HG03565 (cell line): ENCODE measurements around the gene ACAD11.
"Not testable (repeated sequence)": the region's sequence is repeated elsewhere in the genome, so short reads cannot be mapped to it uniquely, and the experiment has no call there.

Source experiments
- ATAC-seq: cut with Tn5 transposase; IDR thresholded peaks from one replicate; pipeline ENCODE4 v1.9.1; 2021; ENCODE audit warnings: mild to moderate bottlenecking, moderate library complexity; ENCODE audit not compliant: unreplicated experiment

Gene ACAD11

GRCh38 chr3:132605374-132605792 lies 54.2 kb downstream of the ACAD11 start:
- ATAC-seq = no peak

DNA sequence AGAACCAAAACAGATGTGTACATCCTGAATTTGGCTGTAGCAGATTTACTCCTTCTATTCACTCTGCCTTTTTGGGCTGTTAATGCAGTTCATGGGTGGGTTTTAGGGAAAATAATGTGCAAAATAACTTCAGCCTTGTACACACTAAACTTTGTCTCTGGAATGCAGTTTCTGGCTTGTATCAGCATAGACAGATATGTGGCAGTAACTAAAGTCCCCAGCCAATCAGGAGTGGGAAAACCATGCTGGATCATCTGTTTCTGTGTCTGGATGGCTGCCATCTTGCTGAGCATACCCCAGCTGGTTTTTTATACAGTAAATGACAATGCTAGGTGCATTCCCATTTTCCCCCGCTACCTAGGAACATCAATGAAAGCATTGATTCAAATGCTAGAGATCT lies 59.0 kb downstream of the ACAD11 start:
- ATAC-seq = not testable (repeated sequence)

GRCh38 chr3:132598181-132598580 lies 61.4 kb downstream of the ACAD11 start:
- ATAC-seq = no peak

DNA sequence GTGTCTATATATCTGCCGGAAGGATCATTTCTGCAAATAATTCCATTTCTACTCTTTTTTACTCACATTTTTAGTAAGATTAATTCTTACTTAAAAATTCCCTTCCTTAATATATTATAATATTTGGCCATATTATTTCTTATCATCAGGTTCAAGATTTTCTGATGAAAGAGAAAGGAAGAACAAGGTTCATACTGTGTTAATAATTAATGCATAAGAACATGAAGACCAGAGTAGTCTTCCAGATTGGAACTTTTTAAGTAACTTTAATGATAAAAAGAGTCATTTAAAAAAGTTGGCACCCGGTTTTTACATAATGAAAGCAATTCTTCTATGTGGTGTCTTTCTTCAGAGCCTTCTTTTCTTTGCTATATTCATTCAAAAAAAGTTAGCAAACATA lies 61.9 kb downstream of the ACAD11 start:
- ATAC-seq = no peak

DNA sequence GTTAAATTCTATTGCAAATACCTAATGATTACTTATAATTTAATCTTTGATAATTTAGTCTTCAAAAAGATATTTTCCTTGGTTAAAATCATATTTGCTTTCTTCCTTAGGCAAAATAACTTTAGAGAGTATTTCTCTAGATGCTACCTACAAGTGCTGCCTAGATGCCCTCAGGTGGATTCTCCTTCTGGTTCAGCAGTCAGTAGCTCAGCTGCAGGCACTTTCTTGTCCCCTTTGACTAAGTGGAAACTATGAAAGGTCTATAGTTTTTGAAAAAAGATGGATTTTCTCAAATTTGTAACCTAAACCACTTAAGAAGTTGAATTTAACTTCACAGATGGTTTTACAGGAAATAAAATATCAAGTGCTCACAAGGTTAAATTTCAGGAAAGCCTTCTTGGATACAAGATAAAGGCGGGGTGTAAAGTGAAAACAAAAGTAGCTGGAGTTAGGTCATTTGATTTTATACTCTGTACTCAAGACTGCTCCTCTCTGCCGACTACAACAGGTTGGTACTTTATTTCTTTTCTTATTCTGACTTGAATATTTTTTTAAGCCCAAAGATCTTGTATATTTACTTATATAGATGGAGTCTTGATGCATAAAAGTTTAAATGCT lies 62.7 kb downstream of the ACAD11 start, which contains the start of gene ACKR4:
TSS of gene ACKR4 (plus strand) at position 455 of the 618 bp plus-strand sequence. CDS start 3,128 bp downstream, outside the sequence.
- ATAC-seq = no peak

DNA sequence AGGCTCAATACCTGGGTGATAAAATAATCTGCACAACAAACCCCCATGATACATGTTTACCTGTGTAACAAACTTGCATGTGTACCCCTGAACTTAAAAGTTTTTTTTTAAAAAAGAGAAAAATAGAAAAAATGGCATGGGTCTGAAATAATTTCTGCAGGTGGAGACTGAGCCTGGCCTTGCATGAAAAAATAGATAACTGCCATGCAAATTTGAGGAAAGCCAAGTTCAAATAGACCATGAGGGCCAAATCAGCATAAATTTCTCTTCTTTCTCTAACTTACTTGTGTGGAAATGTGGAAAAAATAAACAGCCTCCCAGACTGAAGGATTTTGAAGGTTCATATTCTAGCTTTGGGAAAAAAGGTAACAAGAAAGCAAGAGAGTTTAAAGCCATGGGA lies 63.3 kb downstream of the ACAD11 start:
- ATAC-seq = no peak

DNA sequence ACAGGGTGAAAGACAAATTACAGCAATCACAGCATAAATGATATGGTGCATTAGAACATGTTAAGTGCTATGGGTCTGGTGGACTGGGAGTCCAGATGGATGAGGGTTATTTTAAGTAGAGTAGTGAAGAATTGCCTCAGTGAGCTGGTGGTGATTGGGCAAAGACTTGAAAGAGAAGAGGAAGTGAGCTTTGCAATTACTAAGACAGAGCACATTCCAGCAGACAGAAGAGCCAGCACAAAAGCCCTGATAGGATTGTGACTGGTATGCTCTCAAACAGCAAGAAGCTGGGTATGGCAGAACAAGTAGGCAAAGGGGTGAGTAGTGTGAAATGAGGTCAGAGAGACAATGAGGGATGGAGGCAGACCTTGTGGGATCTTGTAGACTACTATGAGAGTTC lies 64.6 kb downstream of the ACAD11 start:
- ATAC-seq = no peak

DNA sequence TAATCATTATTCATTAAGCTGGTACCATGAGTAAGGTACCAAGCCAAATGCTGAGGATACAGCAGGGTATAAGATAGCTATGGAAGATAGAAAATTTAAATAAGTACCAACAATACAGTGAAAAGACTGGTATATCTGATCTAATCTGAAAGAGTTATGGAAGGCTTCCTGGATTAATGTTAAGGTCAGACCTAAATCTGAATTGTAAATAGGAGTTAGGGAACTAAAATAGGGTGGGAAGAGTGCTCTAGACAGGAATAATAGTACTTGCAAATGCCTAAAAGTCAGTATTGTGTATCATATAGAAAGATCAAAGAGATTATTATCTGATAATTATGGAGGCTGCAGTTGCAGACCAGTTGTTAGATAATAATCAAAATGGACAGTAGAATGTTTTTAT lies 65.1 kb downstream of the ACAD11 start:
- ATAC-seq = no peak

DNA sequence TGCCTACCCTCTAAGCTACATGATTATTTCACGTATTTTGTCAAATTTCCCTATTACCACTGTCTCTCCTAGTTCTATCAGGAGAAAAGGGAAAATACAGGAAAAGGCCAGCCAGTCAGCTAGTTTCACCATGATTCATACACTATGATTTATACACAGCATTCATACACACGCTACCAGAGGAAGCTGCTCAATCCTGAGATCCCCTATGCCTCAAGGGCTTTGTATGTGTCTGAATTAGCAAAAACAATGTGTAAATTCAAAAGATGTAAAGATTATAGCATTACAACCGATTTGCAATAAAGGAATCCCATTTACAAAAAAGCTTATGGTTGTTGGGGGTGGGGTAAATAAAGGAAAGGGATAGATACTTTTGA lies 65.7 kb downstream of the ACAD11 start:
- no peak for ATAC-seq

- ATAC-seq = no peak
These were observed 66.2 kb downstream of the ACAD11 start for GRCh38 chr3:132593241-132593946.

DNA sequence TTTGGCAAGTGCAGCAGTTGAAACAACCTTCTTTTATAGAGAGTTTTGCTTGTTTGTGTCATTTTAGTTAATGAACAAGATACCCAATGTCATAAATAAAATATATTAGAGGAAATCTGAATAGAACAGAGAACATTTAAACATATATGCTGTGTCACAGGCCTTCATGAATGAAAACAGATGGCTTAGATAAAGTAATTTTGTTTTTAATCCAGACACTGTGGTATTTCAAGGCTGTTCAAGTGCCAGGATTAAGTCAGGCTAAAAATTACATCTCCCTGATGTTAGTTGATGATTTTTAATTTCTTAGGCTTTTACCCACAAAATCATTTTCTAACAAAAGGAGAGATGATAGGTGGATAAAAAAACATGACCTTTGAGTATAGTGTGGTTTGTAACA lies 67.4 kb downstream of the ACAD11 start:
- ATAC-seq = no peak

DNA sequence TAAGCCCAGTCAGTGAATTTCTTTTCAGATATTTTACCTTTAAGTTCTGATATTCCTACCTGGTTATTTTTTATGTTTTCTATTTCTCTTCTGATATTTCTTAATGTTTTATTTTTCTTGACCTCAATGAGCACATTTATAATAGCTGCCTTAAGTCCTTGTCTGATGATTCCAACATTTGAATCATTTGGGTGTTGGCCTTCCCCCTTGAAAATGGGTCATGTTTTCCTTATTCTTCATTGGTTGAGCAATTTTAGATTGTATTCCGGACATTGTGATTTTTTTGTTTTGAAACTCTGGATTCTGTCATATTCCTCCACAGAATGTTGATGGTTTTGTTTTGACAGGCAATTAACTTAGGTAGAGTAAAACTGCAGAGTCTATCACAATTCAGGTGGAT lies 72.2 kb downstream of the ACAD11 start:
- no peak for ATAC-seq

DNA sequence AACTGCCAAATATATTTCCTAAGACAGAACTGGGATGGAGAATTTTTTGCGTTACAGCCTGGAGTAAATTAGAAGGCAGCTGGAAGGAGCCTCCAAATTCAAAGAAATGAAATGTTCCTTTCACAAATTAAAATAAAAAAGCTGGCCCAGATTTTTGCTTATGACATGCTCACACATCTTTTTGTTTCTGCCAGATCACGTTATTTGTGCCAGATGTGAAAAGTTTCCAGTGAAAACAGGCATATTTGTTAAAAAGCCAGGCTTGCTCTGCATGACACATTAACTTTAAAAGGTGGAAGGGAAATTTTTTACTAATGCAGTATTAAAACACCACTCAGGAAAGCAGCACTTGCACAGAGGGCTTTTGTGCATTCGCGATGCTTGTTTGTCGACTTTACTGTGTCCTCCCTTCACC lies 85.8 kb downstream of the ACAD11 start:
- no peak for ATAC-seq

DNA sequence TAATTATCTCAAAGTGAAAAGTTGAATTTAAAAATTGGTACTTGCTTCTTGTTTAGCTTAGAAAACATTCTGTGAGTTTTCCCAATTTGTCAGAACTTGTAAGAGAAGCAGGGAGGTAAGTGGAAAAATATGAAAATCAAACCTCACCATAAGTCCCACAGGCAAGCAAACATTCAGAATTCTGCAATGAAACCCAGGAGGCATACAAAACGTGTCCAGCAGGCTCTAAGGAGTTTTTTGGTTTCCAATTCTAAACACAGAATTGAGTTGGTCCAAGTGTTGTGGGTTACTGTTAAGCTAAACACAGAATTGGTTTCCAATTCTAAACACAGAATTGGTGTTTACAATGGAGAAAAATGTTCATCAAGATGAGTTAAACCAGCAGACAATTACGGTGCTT lies 89.6 kb downstream of the ACAD11 start:
- no peak for ATAC-seq

DNA sequence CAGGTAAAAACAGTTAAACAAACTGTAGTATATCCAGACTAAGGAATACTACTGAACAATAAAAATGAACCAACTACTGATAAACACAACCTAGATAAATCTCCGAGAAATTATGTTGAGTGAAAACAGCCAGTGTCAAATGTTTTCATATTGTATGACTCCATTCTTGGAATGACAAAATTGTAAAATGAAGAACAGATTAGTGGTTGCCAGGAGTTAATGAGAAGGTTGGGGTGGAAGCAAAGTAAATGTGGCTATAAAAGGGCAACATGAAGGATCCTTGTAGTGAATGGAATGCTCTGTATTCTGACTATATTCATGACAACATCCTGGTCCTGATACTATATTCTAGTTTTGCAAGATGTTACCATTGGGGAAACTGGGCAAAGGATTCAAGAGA lies 90.0 kb downstream of the ACAD11 start:
- ATAC-seq = no peak

- ATAC-seq = no peak
These were observed 90.5 kb downstream of the ACAD11 start for GRCh38 chr3:132569153-132569552.

- ATAC-seq = no peak
These were observed 91.2 kb downstream of the ACAD11 start for GRCh38 chr3:132568422-132568821.

DNA sequence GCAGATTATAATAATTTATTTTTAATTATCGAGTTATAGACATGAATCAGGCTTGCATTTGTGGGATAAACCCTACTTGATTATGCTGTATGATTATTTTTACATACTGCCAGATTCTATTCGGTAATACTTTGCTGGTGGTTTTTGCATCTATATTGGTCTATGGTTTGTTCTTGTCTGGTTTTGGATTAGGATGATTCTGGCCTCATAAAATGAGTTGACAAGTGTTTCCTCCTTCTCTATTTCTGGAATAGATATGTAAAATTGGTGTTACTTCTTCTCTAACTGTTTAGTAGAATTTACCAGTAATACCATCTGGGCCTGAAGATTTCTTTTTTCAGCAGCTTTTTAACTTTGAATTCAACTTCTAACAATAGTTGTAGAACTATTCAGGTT lies 95.5 kb downstream of the ACAD11 start:
- no peak for ATAC-seq

GRCh38 chr3:132563420-132564069 lies 96.1 kb downstream of the ACAD11 start:
- ATAC-seq = no peak

GRCh38 chr3:132561003-132561402 lies 98.6 kb downstream of the ACAD11 start:
- no peak for ATAC-seq

GRCh38 chr3:132556508-132557159 lies 103.0 kb downstream of the ACAD11 start:
- no peak for ATAC-seq

DNA sequence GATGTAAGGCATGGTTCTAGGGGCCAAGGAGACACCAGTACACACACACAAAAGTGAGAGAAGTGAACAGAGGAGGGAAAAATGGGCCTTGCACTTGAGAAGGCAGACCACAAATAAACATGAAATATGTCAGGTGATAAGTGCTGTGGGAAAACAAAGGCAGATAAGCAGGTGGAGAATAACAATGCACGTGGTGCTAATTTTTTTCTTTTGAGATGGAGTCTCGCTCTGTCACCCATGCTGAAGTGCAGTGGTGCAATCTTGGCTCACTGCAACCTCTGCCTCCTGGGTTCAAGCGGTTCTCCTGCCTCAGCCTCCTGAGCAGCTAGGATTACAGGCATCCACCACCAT lies 103.6 kb downstream of the ACAD11 start:
- not testable (repeated sequence) for ATAC-seq
